IPS DF 19.7 (cell line): ENCODE results near the gene ATP6V0A1.

Source experiments
- DNase-seq: peaks from one replicate; pipeline ENCODE4 v3.0.0-alpha.2; 2013; ENCODE audit warnings: low read depth, low spot score

Gene ATP6V0A1

GRCh38 chr17:42561897-42562387, 103.3 kb downstream of the ATP6V0A1 start, which contains the start of gene COASY:
COASY (plus strand) TSS chr17:42562148; CDS start chr17:42562623, 475 bp downstream.
- peak; percentile 98 for DNase-seq

GRCh38 chr17:42562388-42563142, 103.9 kb downstream of the ATP6V0A1 start:
- no peak for DNase-seq

DNA sequence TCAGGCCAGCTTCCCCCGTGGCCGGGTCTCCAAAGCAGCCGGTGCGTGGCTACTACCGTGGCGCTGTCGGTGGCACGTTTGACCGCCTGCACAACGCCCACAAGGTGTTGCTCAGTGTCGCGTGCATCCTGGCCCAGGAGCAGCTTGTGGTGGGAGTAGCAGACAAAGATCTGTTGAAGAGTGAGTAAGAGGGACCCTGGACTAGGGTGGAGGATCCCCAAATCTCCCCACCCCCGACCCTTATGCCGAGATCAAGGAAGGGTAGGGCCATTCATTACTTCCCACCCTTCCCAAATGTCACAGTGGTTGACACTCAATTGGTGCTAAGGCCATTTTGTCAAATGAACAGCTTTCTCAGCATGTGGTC, 104.4 kb downstream of the ATP6V0A1 start:
- no peak for DNase-seq

- DNase-seq: no peak
Measured at GRCh38 chr17:42563543-42563942, 104.9 kb downstream of the ATP6V0A1 start.

DNA sequence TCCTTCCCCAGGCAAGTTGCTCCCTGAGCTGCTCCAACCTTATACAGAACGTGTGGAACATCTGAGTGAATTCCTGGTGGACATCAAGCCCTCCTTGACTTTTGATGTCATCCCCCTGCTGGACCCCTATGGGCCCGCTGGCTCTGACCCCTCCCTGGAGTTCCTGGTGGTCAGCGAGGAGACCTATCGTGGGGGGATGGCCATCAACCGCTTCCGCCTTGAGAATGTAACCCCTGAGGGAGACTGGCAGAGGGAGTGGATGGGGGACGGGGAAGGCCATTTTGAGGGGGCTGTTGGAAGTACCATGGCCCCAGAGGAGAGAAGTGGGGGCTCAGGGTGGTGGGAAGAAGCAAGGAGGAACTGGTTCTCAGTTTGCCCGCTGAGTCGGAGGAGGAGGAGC, 105.3 kb downstream of the ATP6V0A1 start:
- DNase-seq: no peak

DNA sequence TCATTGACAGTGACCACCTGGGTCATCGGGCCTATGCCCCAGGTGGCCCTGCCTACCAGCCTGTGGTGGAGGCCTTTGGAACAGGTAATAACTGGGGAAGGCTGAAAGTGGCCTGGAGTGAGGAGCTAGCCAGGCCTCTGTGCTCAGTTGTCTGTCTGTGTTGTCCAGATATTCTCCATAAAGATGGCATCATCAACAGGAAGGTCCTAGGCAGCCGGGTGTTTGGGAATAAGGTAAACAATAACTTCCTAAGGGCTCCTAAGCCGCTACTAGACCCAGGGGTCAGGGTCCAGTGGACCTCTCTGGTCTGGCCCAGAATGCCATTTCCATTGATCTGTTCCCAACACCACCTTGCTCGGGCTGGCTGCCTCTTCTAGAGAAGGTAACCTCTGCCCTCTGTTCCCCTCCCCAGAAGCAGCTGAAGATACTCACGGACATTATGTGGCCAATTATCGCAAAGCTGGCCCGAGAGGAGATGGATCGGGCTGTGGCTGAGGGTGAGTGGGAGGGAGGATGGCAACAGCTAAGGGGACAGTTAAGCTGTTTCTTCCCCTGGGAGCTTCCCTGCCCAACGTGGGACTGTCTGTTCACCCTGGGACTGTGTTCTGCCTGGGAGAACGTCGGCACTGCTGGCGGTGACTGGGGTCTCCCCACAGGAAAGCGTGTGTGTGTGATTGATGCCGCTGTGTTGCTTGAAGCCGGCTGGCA, 106.3 kb downstream of the ATP6V0A1 start:
- no peak for DNase-seq

DNA sequence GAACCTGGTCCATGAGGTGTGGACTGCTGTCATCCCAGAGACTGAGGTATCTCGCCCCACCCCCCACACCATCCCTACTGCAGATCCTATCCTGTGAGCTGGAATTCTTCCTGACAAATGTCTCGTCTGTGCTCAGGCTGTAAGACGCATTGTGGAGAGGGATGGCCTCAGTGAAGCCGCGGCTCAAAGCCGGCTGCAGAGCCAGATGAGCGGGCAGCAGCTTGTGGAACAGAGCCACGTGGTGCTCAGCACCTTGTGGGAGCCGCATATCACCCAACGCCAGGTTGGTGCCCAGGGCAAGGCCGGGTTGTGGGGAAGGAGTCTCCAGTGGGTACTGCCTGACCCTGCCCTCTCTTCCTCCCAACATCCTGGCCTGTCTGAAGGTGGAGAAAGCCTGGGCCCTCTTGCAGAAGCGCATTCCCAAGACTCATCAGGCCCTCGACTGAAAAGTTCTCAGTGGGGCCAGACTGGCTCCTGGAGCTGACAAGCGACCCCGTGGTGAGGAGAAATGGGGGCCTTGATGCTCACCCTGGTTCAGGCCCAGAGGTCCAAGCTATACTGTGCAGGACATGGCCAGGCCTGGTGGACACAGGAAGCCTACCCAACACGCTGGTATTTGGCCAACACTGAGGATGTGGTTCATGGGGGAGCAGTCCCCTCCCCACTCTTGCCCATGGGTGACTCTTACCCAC, 107.0 kb downstream of the ATP6V0A1 start:
- DNase-seq: no peak

DNA sequence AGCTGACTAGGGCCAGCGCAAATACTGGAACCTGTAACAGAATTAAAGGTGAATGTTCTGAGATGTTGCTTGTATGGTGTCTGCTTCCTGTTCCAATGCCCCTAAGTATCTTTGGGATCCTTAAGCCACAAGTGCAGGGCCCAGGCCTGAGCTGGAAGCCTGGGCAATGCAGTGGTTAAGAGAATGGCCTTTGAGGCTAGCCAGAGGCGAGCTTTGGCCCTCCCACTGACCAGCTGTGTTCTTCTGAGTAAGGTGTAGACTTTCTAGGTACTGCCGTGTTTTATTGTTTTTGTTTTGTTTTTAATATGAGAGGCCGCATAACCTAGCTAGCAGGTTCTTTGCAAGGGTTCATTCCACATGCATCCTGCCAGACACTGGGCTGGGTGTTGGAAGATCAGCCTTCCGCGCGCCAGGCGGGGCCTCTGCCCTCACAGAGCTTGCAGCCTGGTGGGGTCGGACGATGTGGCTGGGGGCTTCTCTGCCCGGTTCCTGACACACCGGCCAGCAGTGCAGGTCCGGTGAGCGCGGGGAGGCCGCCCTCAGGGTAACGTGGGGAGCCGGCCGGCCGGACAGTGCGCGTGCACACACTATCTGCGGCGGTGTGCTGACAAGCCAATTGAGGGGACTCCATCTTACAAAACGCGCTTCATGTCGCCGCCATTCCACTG, 107.7 kb downstream of the ATP6V0A1 start:
- no peak for DNase-seq

DNA sequence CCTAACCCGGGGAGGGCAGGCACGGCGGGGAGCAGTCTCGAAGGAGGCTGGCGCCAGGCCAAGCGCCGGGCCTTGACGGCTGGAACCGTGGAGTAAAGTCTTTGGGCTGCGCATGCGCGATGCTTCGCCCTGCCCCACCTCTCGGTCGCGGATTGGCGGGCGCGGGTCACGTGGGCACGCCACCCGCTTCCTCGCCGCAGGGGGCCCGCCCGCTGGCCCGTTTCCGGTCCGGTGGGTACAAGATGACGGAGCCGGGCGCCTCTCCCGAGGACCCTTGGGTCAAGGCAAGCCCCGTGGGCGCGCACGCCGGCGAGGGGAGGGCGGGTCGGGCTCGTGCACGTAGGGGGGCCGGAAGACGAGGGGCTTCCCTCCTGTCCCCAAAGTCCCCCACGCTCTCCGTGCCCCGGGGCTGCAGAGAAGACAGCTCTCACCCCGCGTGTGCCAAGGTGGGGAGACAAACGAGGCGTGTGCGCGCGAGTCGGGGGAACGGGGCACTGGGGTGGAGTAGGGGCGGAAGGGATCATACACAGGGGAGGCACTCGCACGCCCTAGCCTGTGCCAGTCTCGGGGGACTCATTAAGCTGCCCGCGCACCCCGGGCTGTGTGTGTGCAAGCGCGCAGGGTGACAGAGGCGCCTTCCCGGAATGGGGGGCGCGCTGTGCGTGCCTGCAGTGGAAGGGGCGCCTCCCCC, 108.3 kb downstream of the ATP6V0A1 start, which contains the start of gene MLX:
Gene MLX, plus strand, starts transcription at position 218 of the 691 bp plus-strand sequence. Its CDS starts 25 bp downstream, at position 243.
- DNase-seq: no peak

DNA sequence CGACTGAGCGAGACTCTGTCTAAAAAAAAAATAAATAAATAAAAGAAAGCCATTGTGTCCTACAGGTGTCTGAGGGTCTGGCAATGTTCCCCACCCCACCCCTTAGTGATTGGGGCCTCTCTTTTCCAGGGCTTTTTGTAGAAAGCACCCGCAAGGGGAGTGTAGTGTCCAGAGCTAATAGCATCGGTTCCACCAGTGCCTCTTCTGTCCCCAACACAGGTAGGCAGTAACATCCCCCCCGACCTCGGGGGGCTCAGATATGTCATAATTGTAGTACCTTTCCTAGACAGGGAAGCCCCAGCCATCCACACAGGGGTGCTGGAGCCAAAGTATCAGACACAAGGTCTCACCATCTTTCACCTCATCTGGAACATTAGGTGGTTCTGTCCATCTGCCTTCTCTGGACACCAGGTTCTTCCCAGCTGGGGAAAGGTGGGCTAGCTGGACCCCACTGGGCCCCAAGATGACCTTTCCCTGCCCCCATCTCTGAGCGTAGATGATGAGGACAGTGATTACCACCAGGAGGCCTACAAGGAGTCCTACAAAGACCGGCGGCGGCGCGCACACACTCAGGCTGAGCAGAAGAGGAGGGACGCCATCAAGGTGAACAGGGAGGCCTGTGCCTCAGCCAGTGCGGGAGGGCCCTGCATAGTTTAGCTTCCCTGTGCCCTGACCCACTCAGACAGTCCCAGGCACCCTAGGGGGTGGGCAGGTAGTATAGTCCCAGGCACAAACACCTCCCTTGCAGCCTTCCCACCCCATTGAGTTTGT, 109.8 kb downstream of the ATP6V0A1 start:
- no peak for DNase-seq

DNA sequence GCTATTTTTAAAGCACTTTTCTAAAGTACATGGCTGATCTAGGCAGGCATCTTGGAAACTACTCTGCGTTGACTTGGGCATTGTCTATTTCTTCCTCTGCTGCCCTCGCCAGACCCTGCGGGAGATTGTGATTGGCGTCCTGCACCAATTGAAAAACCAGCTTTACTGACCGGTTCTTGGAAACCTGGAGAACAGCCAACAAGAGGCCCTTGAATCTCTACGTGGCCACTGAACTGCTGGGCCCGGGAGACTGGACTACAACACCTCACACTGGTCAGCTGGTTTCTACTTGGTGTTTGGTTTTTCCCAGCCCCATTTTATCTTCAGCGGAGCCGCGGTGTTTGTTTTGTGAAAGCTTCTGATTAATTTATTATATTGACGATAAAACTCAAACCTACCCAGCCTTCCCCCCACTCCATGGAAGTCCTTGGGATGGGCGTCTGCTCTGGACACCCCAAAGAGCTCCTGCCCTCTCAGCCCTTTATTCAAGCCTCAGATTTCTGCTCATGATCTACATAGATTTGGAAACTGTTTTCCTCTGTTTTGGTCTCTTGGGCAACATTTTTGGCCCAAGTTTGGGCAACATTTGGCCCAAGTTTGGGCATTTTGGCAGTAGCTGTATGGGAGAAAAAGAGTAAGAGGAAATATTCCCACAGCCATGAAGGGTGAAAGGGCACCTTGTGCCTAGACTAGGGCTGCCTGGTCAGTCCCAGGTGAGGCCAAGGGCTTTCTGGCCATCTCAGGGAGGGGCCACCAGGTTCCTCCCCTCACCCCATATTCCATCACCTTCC, 113.0 kb downstream of the ATP6V0A1 start:
- DNase-seq: no peak
